ENCODE measurements around the gene STAB1. TPM values are rescaled to one million over a fixed set of nuclear protein-coding genes. Genes with fewer than 3 reads are reported as not detected.

STAB1 gene
- total and polyA plus RNA-seq, 2 of the 8 experiments (the other 6 are each of a cell fraction or from before 2014, with no cell fraction given) = 1.0 to 1.9 TPM

GRCh38 chr3:52447512-52448355 lies 47.4 kb upstream of the STAB1 start (continued):
- TF ChIP-seq POU5F1 (IDR thresholded peaks at IDR 0.05; ENCODE audit: low read depth, low read length) = no peak
